Psoas muscle (tissue), 8 donors: ENCODE data around the gene DISP2. TPM values are rescaled to one million over a fixed set of nuclear protein-coding genes. Genes with fewer than 3 reads are reported as not detected.
A peak's percentile ranks its signal among the peaks of the same experiment; 100 is the strongest.

ENCODE experiments used
- ATAC-seq, 4 donors: fragments of 200-7000 bp; cut with Tn5 transposase; one replicate each; pipeline ENCODE4 v1.9.1; 2020; ENCODE audit warnings: moderate library complexity in 3 of 4, mild to moderate bottlenecking in 2 of 4
- DNase-seq, 2 donors: peaks; one replicate each; pipeline ENCODE4 v3.0.0-alpha.2; 2020
- H3K27ac ChIP-seq: fragments of 200-600 bp; one replicate; pipeline ENCODE4 v1.8.0; 2022
- H3K27me3 ChIP-seq, 3 donors: fragments of 200-600 bp in 1 of 3; one replicate each; pipeline versions ENCODE4 v1.6.1 to v1.8.0; 2013 to 2022; ENCODE audit warnings: low read length in 2 of 3, mild to moderate bottlenecking in 2 of 3, moderate library complexity in 1 of 3; ENCODE audit not compliant: insufficient read depth in 3 of 3
- H3K36me3 ChIP-seq, 2 donors: fragments of 200-600 bp in 1 of 2; one replicate each; pipeline versions ENCODE4 v1.6.1 to v1.8.0; 2013 to 2022; ENCODE audit warnings: low read depth in 1 of 2, mild to moderate bottlenecking in 1 of 2, moderate library complexity in 1 of 2; ENCODE audit not compliant: insufficient read depth in 1 of 2
- H3K4me1 ChIP-seq: fragments of 200-600 bp; one replicate; pipeline ENCODE4 v1.8.0; 2022
- H3K4me3 ChIP-seq: fragments of 200-600 bp; one replicate; pipeline ENCODE4 v1.8.0; 2022; ENCODE audit warnings: mild to moderate bottlenecking
- H3K9me3 ChIP-seq: fragments of 200-600 bp; one replicate; pipeline ENCODE4 v1.8.0; 2022
- WGBS, 3 donors: extraction: QIAGEN DNeasy Blood & Tissue Kit; methylation state at CpG; one replicate each; pipeline versions ENCODE4 v1.1.6 to v1.1.7; 2013; 5-methylcytosine and 5-hydroxymethylcytosine counted together
- intact Hi-C, 2 donors: fragments of 100-400 bp; cut with DNase I; formaldehyde crosslinking; loops; one replicate each; pipeline versions ENCODE4 v1.11.0 to v1.14.2; 2022
- polyA plus RNA-seq, 3 donors: library from polyadenylated mRNA; stranded (reverse); fragments of 200-250 nt; gene quantifications; one replicate each; pipeline ENCODE4 v1.2.3, GENCODE V29; 2013
- total RNA-seq, 4 donors: library from RNA; stranded (reverse); fragmentation: NEBNext Ultra II Directional in 2 of 4; extraction: Animal tissue kit (Norgen Biotek cat#: 25700) in 2 of 4; gene quantifications; one replicate each; pipeline versions ENCODE4 v1.2.1 to v1.2.4, GENCODE V29; 2021 to 2023
- TF ChIP-seq, protein P1 (sequence below): fragments of 200-600 bp; IDR thresholded peaks from one replicate; pipeline ENCODE4 v1.8.0; 2022; ENCODE audit warnings: antibody characterized with exemption
- donor health status: healthy with polysubstance abuse.
- donor health status: DM: no; HTN: no; CAD: no; lungs with moderate emphysema.
- donor health status: Bipolar disorder and iron deficiency.
- donor health status: healthy.
- donor health status: DM: yes; HTN: yes; CAD: no.
- donor health status: DM: no; HTN: no; CAD: no.
- donor health status: DM: no; HTN: no; CAD: no.
- donor health status: DM: yes; HTN: yes; CAD: no.

DISP2 gene
- total and polyA plus RNA-seq, 7 donors: 0.05 to 2.4 (median 0.62) TPM

GRCh38 chr15:40312370-40313158 is 45.5 kb upstream of the DISP2 start:
- no peaks in the 10 kb centered on the region for H3K9me3 ChIP-seq
- ATAC-seq: no peak
- no peaks in the 10 kb centered on the region for H3K27me3 ChIP-seq
- intact Hi-C loops: no loop called here
- H3K4me1 ChIP-seq: no peaks in the 10 kb centered on the region
- 73 to 84% (median 79%) methylated on average over 10 of the region's 10 CpGs for WGBS, 3 donors
- no peak overlapping the region for H3K4me3 ChIP-seq
- TF ChIP-seq, protein P1, sequence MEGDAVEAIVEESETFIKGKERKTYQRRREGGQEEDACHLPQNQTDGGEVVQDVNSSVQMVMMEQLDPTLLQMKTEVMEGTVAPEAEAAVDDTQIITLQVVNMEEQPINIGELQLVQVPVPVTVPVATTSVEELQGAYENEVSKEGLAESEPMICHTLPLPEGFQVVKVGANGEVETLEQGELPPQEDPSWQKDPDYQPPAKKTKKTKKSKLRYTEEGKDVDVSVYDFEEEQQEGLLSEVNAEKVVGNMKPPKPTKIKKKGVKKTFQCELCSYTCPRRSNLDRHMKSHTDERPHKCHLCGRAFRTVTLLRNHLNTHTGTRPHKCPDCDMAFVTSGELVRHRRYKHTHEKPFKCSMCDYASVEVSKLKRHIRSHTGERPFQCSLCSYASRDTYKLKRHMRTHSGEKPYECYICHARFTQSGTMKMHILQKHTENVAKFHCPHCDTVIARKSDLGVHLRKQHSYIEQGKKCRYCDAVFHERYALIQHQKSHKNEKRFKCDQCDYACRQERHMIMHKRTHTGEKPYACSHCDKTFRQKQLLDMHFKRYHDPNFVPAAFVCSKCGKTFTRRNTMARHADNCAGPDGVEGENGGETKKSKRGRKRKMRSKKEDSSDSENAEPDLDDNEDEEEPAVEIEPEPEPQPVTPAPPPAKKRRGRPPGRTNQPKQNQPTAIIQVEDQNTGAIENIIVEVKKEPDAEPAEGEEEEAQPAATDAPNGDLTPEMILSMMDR: no peak
- H3K27ac ChIP-seq: no peak overlapping the region
- DNase-seq: no peak
- H3K36me3 ChIP-seq: no peaks in the 10 kb centered on the region

GRCh38 chr15:40313531-40314398 is 44.3 kb upstream of the DISP2 start:
- TF ChIP-seq, protein P1: no peak
- Histone ChIP-seq H3K27ac (no peak overlapping the region), H3K4me3 (no peak overlapping the region), H3K9me3 (no peaks in the 10 kb centered on the region), H3K4me1 (no peaks in the 10 kb centered on the region), H3K27me3 (no peaks in the 10 kb centered on the region), H3K36me3 (no peaks in the 10 kb centered on the region)
- no peak for DNase-seq
- peak in 3 of 4 donors; percentile 33 to 78 (median 64) for ATAC-seq
- intact Hi-C loops: no loop called here
- 42 to 46% (median 44%) methylated on average over 10 of the region's 10 CpGs for WGBS, 3 donors

DNA sequence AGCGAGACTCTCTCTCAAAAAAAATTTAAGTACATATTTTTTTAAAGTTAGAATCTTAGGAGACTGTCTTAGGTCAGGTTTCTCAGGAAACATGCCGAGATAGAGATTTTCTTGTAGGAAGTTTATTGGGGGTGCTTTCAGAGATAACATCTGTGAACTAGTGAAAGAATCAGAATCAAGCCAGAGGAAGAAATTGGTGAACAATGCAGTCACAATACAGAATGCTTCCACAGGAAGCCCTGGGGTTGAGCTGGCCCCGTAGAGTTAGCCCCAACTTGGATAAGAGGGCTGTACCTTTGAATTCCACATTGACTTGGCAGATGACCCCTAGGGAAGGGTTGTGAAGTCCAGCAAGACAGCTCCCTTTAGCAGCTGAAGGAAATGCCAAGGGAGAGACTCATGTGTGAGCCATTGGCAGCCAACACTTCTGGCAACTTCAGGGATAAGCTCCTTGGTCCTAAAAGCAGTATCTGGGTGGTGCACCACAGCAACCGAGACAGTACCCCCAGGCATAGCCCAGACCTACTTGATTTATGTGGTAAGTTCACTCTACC is 43.2 kb upstream of the DISP2 start:
- TF ChIP-seq, protein P1: no peak
- intact Hi-C loops: no loop called here

GRCh38 chr15:40316931-40317330 is 41.1 kb upstream of the DISP2 start:
- Histone ChIP-seq H3K27me3 (no peaks in the 10 kb centered on the region), H3K4me1 (peaks cover 3% of the 10 kb centered on the region), H3K4me3 (no peak overlapping the region), H3K36me3 (no peaks in the 10 kb centered on the region), H3K9me3 (no peaks in the 10 kb centered on the region), H3K27ac (no peak overlapping the region)
- no peak for ATAC-seq
- TF ChIP-seq, protein P1: no peak
- 74 to 82% (median 80%) methylated on average over 3 of the region's 3 CpGs for WGBS, 3 donors
- intact Hi-C loops: no loop called here
- no peak for DNase-seq

More for the DNA sequence above, 43.2 kb upstream of the DISP2 start:
- H3K27me3 ChIP-seq: no peaks in the 10 kb centered on the region
- H3K36me3 ChIP-seq: no peaks in the 10 kb centered on the region
- ATAC-seq (peak in 3 of 4 donors; percentile 58 to 75 (median 69)), DNase-seq (no peak)
- no peaks in the 10 kb centered on the region for H3K4me1 ChIP-seq
- H3K27ac ChIP-seq: no peak overlapping the region
- H3K4me3 ChIP-seq: no peak overlapping the region
- no peaks in the 10 kb centered on the region for H3K9me3 ChIP-seq
- 63 to 84% (median 70%) methylated on average over 4 of the region's 4 CpGs for WGBS, 3 donors
